DMS 273 (cell line): Measurements from ENCODE around the gene PPIG.
A peak's percentile ranks its signal among the peaks of the same experiment; 100 is the strongest.
"Not testable (repeated sequence)": the region's sequence is repeated elsewhere in the genome, so short reads cannot be mapped to it uniquely, and the experiment has no call there.

Source experiments
- DNase-seq: peaks from one replicate; lab custom pipeline; 2025; ENCODE audit not compliant: unreplicated experiment; lab: John Stamatoyannopoulos, UW

The PPIG gene

GRCh38 chr2:169590804-169591203, 6.7 kb downstream of the PPIG start:
- no peak for DNase-seq

DNA sequence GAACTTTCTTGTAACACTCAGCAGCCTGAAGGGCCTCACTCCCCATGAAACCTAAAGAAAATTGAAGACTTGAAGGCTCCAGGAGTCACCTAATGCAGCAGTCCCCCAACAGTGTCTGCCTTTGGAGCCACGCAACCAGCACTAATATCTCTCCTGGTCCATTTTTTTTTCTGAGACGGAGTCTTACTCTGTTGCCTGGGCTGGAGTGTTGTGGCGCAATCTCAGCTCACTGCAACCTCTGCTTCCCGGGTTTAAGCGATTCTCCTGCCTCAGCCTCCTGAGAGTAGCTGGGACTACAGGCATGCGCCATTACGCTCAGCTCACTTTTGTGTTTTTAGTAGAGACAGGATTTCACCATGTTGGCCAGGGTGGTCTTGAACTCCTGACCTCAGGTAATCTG, 12.4 kb downstream of the PPIG start:
- DNase-seq = not testable (repeated sequence)

DNA sequence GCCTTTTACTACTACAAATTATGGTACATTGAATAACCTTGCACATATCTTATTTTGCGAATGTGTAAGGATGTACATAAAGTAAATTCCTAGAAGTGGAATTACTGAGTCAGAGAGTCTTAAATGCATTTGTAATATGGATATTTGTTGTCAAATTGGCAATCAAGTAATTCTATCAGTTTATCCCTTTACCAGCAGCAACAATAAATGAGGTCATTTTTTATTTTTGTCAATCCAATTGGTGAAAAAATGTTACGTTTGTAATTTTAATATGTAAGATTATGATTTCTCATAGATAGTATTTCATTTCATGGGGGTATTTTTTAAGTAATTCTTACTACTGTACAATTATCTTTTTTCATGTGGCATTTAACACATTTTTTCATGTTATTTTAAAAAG, 14.8 kb downstream of the PPIG start:
- no peak for DNase-seq

DNA sequence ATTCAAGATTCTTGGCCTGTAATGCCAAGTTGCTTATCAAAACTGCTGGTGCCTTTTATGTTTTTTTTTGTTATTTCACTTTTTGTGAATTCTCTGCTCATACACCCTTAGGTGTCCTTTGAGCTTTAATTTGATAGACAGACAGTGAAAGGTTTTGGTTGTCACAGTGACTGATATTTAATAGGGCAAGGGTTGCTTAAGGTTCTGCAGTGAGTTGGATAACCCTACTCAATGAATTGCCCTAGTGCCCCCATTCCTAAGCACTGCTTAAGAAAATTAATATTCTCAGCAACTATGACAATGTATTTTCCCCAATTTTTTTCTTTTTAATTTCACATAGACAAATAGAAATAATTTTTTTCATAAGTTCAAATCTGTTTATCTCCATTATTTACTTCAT, 15.4 kb downstream of the PPIG start:
- no peak for DNase-seq

- DNase-seq = peak; percentile 6
Observed at GRCh38 chr2:169609264-169609663, 25.1 kb downstream of the PPIG start.

- DNase-seq = no peak
Observed at GRCh38 chr2:169613876-169614275, 29.7 kb downstream of the PPIG start.

- DNase-seq = not testable (repeated sequence)
Observed at GRCh38 chr2:169615982-169616381, 31.8 kb downstream of the PPIG start.

GRCh38 chr2:169619946-169620345, 35.8 kb downstream of the PPIG start:
- no peak for DNase-seq

DNA sequence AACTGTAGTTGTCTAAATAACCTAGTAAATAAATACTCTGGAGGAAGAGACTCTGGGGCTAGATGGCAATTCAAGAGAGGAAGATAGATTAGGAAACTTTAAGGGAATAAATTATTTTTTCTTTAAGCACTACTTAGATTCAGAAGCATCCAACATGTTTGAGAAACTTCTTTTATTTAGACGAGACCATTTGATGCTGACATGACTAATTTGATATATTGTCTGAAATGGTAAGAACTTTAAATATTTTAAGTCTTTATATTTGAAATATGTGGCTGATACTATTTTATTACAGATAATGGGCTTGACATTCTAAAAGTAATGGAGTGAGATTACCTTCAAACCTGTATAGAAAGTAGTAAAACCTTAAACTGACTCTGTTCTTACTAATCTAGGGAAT, 36.4 kb downstream of the PPIG start:
- no peak for DNase-seq

DNA sequence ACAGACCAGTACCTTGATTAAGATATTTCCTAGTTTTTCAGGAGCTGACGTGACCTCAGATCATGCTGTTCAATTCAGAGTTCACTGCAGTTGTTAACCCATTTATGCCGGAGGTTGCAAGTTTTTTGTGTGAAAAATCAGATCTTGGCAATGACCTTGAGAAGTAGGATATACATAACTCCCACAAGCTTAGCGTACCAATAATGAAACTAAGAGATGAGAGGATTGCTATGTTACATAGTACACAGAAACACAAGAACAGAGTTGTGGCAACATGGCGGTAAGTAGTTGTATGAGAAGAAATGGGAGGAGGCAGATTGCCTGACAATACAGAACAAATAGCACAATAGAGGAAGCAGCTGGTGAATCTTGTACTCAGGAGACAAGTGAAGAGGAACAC, 39.1 kb downstream of the PPIG start:
- no peak for DNase-seq

- DNase-seq = no peak
Observed at GRCh38 chr2:169625781-169626180, 41.6 kb downstream of the PPIG start.

GRCh38 chr2:169636440-169637097, 52.4 kb downstream of the PPIG start:
- DNase-seq = no peak

DNA sequence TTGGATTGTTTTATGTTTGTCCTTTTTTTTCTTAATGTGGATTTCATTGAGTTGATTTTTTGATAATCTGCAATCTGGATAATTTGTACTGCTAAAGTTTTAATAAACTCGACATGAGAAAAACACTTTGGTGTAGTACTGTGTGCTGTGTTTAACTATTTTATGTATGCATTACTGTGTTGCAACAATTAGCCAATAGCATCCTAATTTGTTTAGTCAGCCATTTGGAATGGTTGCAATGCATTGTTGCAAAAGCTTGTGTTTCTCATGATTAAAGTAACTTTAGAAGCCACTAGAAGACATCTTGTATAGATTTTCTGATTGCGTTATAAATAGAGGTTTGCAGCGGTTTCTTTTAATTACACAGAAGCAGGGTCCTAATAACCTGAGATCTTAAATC, 53.5 kb downstream of the PPIG start:
- no peak for DNase-seq

GRCh38 chr2:169640104-169640503, 56.0 kb downstream of the PPIG start:
- DNase-seq = no peak

DNA sequence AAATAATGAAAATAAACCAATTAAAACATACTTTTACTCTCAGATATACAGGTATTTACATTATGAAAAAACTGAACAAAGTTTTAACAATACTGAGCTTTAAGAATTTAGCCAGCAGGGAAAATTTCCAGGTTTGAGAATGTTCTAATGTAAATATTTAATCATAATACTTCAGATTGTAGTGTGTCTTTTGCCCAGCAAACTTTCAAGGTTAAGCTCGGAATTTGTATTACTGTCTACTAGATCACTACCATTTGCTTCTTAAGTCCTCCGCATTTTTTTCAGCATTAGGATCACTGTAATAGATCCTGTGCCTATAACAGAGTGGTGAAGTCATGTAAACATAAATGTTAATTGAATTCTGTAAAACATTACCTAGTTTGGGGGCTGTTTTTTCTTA, 57.3 kb downstream of the PPIG start:
- no peak for DNase-seq

- no peak for DNase-seq
Observed at GRCh38 chr2:169644173-169644572, 60.0 kb downstream of the PPIG start.

DNA sequence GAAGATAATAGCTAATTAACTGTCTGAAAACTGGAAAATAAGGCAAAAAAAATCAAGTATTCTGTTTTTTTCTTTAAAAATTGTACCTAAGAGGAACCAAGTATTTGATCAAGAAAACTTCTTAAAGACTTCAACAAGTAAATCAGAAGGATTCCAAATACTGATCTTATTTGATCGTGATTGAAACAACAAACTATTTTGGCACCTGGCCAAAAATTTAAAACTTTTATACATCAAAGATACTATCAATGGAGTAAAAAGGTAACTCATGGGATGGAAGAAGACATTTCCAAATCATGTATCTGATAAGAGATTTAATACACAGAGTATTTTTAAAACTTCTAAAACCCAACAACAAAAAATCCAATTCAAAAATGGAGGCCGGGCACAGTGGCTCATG, 63.3 kb downstream of the PPIG start:
- no peak for DNase-seq

DNA sequence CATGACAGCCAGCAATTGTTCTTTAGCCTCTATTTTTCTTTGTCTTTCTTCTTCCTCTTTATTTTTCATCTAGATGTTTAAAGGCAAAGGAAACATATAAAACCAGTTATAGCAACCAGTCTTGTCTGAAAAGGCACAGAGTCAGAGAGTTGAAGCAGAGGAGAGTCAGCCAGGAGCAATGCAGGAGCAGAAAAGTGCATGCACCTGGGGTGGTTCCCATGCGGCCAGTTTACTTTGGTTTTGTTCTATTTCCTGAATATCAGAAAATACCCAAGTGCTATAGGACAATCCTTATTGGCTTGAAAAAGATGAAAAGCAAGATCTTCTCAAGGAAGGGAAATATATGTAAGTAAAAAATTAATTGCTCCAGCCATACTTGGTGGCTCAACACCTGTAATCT, 65.1 kb downstream of the PPIG start:
- DNase-seq = no peak

DNA sequence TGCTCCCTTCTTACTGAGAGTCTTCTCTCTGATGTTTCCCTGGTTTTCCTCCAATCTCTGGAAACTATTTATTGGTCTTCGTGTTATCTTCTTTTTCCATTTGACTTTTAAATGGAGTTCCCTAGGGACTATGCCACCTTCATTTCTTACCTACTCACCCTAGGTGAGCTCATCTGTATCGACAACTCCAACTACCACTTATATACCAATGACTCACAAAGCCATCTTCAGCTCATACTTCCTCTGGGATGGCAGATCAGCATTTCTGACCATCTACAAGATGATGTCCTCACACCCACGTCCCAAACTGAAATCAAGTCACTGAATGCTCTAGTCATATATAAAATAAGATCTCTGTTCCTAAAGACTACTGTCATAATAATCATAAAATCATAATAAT, 69.5 kb downstream of the PPIG start:
- DNase-seq = no peak

DNA sequence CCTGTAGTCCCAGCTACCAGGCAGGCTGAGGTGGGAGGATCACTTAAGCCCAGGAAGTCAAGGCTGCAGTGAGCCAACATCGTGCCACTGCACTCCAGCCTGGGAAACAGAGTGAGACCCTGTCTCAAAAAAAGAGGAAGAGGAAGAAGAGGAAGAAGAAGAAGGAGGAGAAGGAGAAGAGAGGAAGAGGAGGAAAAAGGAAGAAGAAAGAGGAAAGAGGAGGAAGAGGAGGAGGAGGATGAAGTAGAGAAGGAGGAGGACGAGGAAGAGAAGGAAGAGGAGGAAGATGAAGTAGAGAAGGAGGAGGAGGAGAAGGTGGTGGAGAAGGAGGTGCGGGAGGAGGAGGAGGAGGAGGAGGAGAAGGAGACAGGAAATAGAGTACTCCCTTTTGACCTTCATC, 72.0 kb downstream of the PPIG start:
- no peak for DNase-seq

- DNase-seq = no peak
Observed at GRCh38 chr2:169658877-169659276, 74.7 kb downstream of the PPIG start.

DNA sequence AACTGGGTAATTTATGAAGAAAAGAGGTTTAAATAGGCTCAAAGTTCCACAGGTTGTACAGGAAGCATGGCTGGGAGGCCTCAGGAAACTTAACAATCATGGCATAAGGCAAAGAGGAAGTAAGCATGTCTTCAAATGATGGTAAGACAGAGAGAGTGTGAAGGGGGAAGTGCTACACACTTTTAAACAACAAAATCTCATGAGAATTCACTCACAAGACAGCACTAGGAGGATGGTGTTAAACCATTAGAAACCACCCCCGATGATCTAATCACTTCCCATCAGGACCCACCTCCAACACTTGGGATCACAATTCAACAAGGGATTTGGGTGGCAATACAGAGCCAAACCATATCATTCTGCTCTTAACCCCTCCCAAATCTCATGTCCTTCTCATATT, 75.2 kb downstream of the PPIG start:
- no peak for DNase-seq

DNA sequence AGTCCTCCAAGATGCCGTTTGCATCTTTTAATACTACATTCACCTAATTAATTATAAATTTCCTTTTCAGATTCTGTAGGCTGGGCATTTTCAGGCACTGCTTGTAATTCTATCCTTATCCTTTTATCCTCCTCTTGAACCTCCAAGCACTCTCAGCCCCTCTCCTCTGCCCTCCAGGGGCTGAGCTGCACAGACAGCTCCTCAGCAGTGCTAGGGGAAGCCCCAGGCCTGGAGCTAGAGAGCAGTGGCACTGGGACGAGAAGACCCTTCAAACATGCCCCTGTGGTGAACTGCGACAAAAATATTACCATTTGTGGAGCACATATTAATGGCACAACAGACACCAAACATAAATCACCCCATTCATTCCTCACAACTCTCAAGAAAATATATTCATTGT, 77.1 kb downstream of the PPIG start:
- DNase-seq = no peak

GRCh38 chr2:169662744-169663143, 78.6 kb downstream of the PPIG start:
- no peak for DNase-seq
